Measurements from ENCODE around the gene BORCS5.

Gene BORCS5

GRCh38 chr12:12511021-12511783, 154.3 kb downstream of the BORCS5 start:
- DNase-seq (ENCODE audit: low read depth, low spot score): no peak

- no peak for DNase-seq (ENCODE audit: low read depth, low spot score)
Measured at GRCh38 chr12:12511895-12512711, 155.2 kb downstream of the BORCS5 start.

GRCh38 chr12:12513416-12514006, 156.6 kb downstream of the BORCS5 start:
- DNase-seq (ENCODE audit: low read depth, low spot score): peak; percentile 71

- no peak for DNase-seq (ENCODE audit: low read depth, low spot score)
Measured at GRCh38 chr12:12518464-12518845, 161.6 kb downstream of the BORCS5 start.

GRCh38 chr12:12518919-12519318, 162.0 kb downstream of the BORCS5 start:
- peak; percentile 19 for DNase-seq (ENCODE audit: low read depth, low spot score)

Data from astrocyte of the hippocampus (primary cell).